ENCODE results near the gene RNU5D-1. TPM values are rescaled to one million over a fixed set of nuclear protein-coding genes. Genes with fewer than 3 reads are reported as not detected.

RNU5D-1 gene
- polyA plus RNA-seq, 2 donors = not detected

GRCh38 chr1:44718091-44718490 is 12.9 kb downstream of the RNU5D-1 start:
- no peak overlapping the region for H3K4me3 ChIP-seq (ENCODE audit: low read depth in 1 of 2, low read length in 2 of 2)
- peaks cover 0 to 3% of the 10 kb centered on the region in 2 donors for H3K4me1 ChIP-seq (ENCODE audit: control insufficient read depth in 2 of 2, insufficient read depth in 2 of 2, low read length in 1 of 2)
- no peaks in the 10 kb centered on the region for H3K27me3 ChIP-seq (ENCODE audit: control insufficient read depth in 1 of 2, insufficient read depth in 2 of 2, low read length in 2 of 2)
- no peaks in the 10 kb centered on the region for H3K36me3 ChIP-seq (ENCODE audit: control insufficient read depth in 2 of 2, insufficient read depth in 2 of 2, low read length in 1 of 2)
- H3K27ac ChIP-seq (ENCODE audit: low read depth in 2 of 2, low read length in 1 of 2) = no peak overlapping the region
- H3K9me3 ChIP-seq (ENCODE audit: control insufficient read depth in 2 of 2, insufficient read depth in 1 of 2, low read depth in 1 of 2, low read length in 1 of 2) = no peaks in the 10 kb centered on the region
- WGBS, 2 donors = 81 to 85% methylated on average over 6 of the region's 6 CpGs

GRCh38 chr1:44717653-44718052 is 13.3 kb downstream of the RNU5D-1 start:
- Histone ChIP-seq H3K27me3 (ENCODE audit: control insufficient read depth in 1 of 2, insufficient read depth in 2 of 2, low read length in 2 of 2) (no peaks in the 10 kb centered on the region), H3K36me3 (ENCODE audit: control insufficient read depth in 2 of 2, insufficient read depth in 2 of 2, low read length in 1 of 2) (no peaks in the 10 kb centered on the region), H3K27ac (ENCODE audit: low read depth in 2 of 2, low read length in 1 of 2) (no peak overlapping the region), H3K4me1 (ENCODE audit: control insufficient read depth in 2 of 2, insufficient read depth in 2 of 2, low read length in 1 of 2) (peaks cover 0 to 3% of the 10 kb centered on the region in 2 donors), H3K9me3 (ENCODE audit: control insufficient read depth in 2 of 2, insufficient read depth in 1 of 2, low read depth in 1 of 2, low read length in 1 of 2) (no peaks in the 10 kb centered on the region), H3K4me3 (ENCODE audit: low read depth in 1 of 2, low read length in 2 of 2) (no peak overlapping the region)
- WGBS, 2 donors = 44 to 47% methylated on average over 1 of the region's 1 CpG

GRCh38 chr1:44717156-44717555 is 13.8 kb downstream of the RNU5D-1 start:
- Histone ChIP-seq H3K36me3 (ENCODE audit: control insufficient read depth in 2 of 2, insufficient read depth in 2 of 2, low read length in 1 of 2) (no peaks in the 10 kb centered on the region), H3K27ac (ENCODE audit: low read depth in 2 of 2, low read length in 1 of 2) (no peak overlapping the region), H3K4me3 (ENCODE audit: low read depth in 1 of 2, low read length in 2 of 2) (no peak overlapping the region), H3K27me3 (ENCODE audit: control insufficient read depth in 1 of 2, insufficient read depth in 2 of 2, low read length in 2 of 2) (no peaks in the 10 kb centered on the region), H3K4me1 (ENCODE audit: control insufficient read depth in 2 of 2, insufficient read depth in 2 of 2, low read length in 1 of 2) (peaks cover 0 to 3% of the 10 kb centered on the region in 2 donors), H3K9me3 (ENCODE audit: control insufficient read depth in 2 of 2, insufficient read depth in 1 of 2, low read depth in 1 of 2, low read length in 1 of 2) (no peaks in the 10 kb centered on the region)
- 69 to 74% methylated on average over 4 of the region's 4 CpGs for WGBS, 2 donors

GRCh38 chr1:44714944-44715571 is 15.9 kb downstream of the RNU5D-1 start:
- H3K36me3 ChIP-seq (ENCODE audit: control insufficient read depth in 2 of 2, insufficient read depth in 2 of 2, low read length in 1 of 2) = no peaks in the 10 kb centered on the region
- no peaks in the 10 kb centered on the region for H3K9me3 ChIP-seq (ENCODE audit: control insufficient read depth in 2 of 2, insufficient read depth in 1 of 2, low read depth in 1 of 2, low read length in 1 of 2)
- peaks cover 0 to 3% of the 10 kb centered on the region in 2 donors for H3K4me1 ChIP-seq (ENCODE audit: control insufficient read depth in 2 of 2, insufficient read depth in 2 of 2, low read length in 1 of 2)
- H3K27me3 ChIP-seq (ENCODE audit: control insufficient read depth in 1 of 2, insufficient read depth in 2 of 2, low read length in 2 of 2) = no peaks in the 10 kb centered on the region
- H3K4me3 ChIP-seq (ENCODE audit: low read depth in 1 of 2, low read length in 2 of 2) = no peak overlapping the region
- H3K27ac ChIP-seq (ENCODE audit: low read depth in 2 of 2, low read length in 1 of 2) = no peak overlapping the region
- WGBS, 2 donors = 10 to 13% methylated on average over 9 of the region's 9 CpGs

- no peaks in the 10 kb centered on the region for H3K9me3 ChIP-seq (ENCODE audit: control insufficient read depth in 2 of 2, insufficient read depth in 1 of 2, low read depth in 1 of 2, low read length in 1 of 2)
- WGBS, 2 donors = 83 to 89% methylated on average over 7 of the region's 7 CpGs
- no peak overlapping the region for H3K27ac ChIP-seq (ENCODE audit: low read depth in 2 of 2, low read length in 1 of 2)
These were observed 16.4 kb downstream of the RNU5D-1 start for GRCh38 chr1:44714532-44714931.

GRCh38 chr1:44713321-44713781 is 17.6 kb downstream of the RNU5D-1 start:
- Histone ChIP-seq H3K4me3 (ENCODE audit: low read depth in 1 of 2, low read length in 2 of 2) (no peak overlapping the region), H3K4me1 (ENCODE audit: control insufficient read depth in 2 of 2, insufficient read depth in 2 of 2, low read length in 1 of 2) (peaks cover 0 to 3% of the 10 kb centered on the region in 2 donors), H3K9me3 (ENCODE audit: control insufficient read depth in 2 of 2, insufficient read depth in 1 of 2, low read depth in 1 of 2, low read length in 1 of 2) (no peaks in the 10 kb centered on the region), H3K27ac (ENCODE audit: low read depth in 2 of 2, low read length in 1 of 2) (no peak overlapping the region), H3K36me3 (ENCODE audit: control insufficient read depth in 2 of 2, insufficient read depth in 2 of 2, low read length in 1 of 2) (no peaks in the 10 kb centered on the region), H3K27me3 (ENCODE audit: control insufficient read depth in 1 of 2, insufficient read depth in 2 of 2, low read length in 2 of 2) (no peaks in the 10 kb centered on the region)
- 45 to 53% methylated on average over 6 of the region's 6 CpGs for WGBS, 2 donors

More at GRCh38 chr1:44714532-44714931, 16.4 kb downstream of the RNU5D-1 start:
- peaks cover 0 to 3% of the 10 kb centered on the region in 2 donors for H3K4me1 ChIP-seq (ENCODE audit: control insufficient read depth in 2 of 2, insufficient read depth in 2 of 2, low read length in 1 of 2)
- H3K4me3 ChIP-seq (ENCODE audit: low read depth in 1 of 2, low read length in 2 of 2) = no peak overlapping the region
- no peaks in the 10 kb centered on the region for H3K36me3 ChIP-seq (ENCODE audit: control insufficient read depth in 2 of 2, insufficient read depth in 2 of 2, low read length in 1 of 2)
- H3K27me3 ChIP-seq (ENCODE audit: control insufficient read depth in 1 of 2, insufficient read depth in 2 of 2, low read length in 2 of 2) = no peaks in the 10 kb centered on the region

GRCh38 chr1:44707959-44708831 is 22.8 kb downstream of the RNU5D-1 start:
- Histone ChIP-seq H3K9me3 (ENCODE audit: control insufficient read depth in 2 of 2, insufficient read depth in 1 of 2, low read depth in 1 of 2, low read length in 1 of 2) (no peaks in the 10 kb centered on the region), H3K27ac (ENCODE audit: low read depth in 2 of 2, low read length in 1 of 2) (peak overlapping the region in 1 of 2 donors; percentile 9), H3K36me3 (ENCODE audit: control insufficient read depth in 2 of 2, insufficient read depth in 2 of 2, low read length in 1 of 2) (no peaks in the 10 kb centered on the region), H3K27me3 (ENCODE audit: control insufficient read depth in 1 of 2, insufficient read depth in 2 of 2, low read length in 2 of 2) (no peaks in the 10 kb centered on the region), H3K4me1 (ENCODE audit: control insufficient read depth in 2 of 2, insufficient read depth in 2 of 2, low read length in 1 of 2) (peaks cover 0 to under 1% of the 10 kb centered on the region in 2 donors), H3K4me3 (ENCODE audit: low read depth in 1 of 2, low read length in 2 of 2) (no peak overlapping the region)
- 30 to 33% methylated on average over 15 of the region's 15 CpGs for WGBS, 2 donors

- no peaks in the 10 kb centered on the region for H3K36me3 ChIP-seq (ENCODE audit: control insufficient read depth in 2 of 2, insufficient read depth in 2 of 2, low read length in 1 of 2)
- H3K27ac ChIP-seq (ENCODE audit: low read depth in 2 of 2, low read length in 1 of 2) = no peak overlapping the region
- H3K9me3 ChIP-seq (ENCODE audit: control insufficient read depth in 2 of 2, insufficient read depth in 1 of 2, low read depth in 1 of 2, low read length in 1 of 2) = no peaks in the 10 kb centered on the region
- H3K4me1 ChIP-seq (ENCODE audit: control insufficient read depth in 2 of 2, insufficient read depth in 2 of 2, low read length in 1 of 2) = peaks cover 0 to 2% of the 10 kb centered on the region in 2 donors
- no peak overlapping the region for H3K4me3 ChIP-seq (ENCODE audit: low read depth in 1 of 2, low read length in 2 of 2)
- WGBS, 2 donors = 68 to 86% methylated on average over 6 of the region's 6 CpGs
- H3K27me3 ChIP-seq (ENCODE audit: control insufficient read depth in 1 of 2, insufficient read depth in 2 of 2, low read length in 2 of 2) = no peaks in the 10 kb centered on the region
These were observed 23.7 kb downstream of the RNU5D-1 start for GRCh38 chr1:44707112-44707881.

- Histone ChIP-seq H3K27ac (ENCODE audit: low read depth in 2 of 2, low read length in 1 of 2) (no peak overlapping the region), H3K4me1 (ENCODE audit: control insufficient read depth in 2 of 2, insufficient read depth in 2 of 2, low read length in 1 of 2) (peaks cover 0 to 2% of the 10 kb centered on the region in 2 donors), H3K27me3 (ENCODE audit: control insufficient read depth in 1 of 2, insufficient read depth in 2 of 2, low read length in 2 of 2) (no peaks in the 10 kb centered on the region), H3K9me3 (ENCODE audit: control insufficient read depth in 2 of 2, insufficient read depth in 1 of 2, low read depth in 1 of 2, low read length in 1 of 2) (no peaks in the 10 kb centered on the region), H3K4me3 (ENCODE audit: low read depth in 1 of 2, low read length in 2 of 2) (no peak overlapping the region), H3K36me3 (ENCODE audit: control insufficient read depth in 2 of 2, insufficient read depth in 2 of 2, low read length in 1 of 2) (no peaks in the 10 kb centered on the region)
- WGBS, 2 donors = 88% methylated on average over 2 of the region's 2 CpGs
These were observed 25.0 kb downstream of the RNU5D-1 start for GRCh38 chr1:44705938-44706337.

Data from esophagus (tissue), 2 donors.